HepG2 (cell line): ENCODE measurements around the gene SLC6A6.

ENCODE experiments used
- NR2C2 ChIP-seq: sonication (generic); formaldehyde crosslinking; IDR thresholded peaks from 2 replicates; pipeline ENCODE4 v1.4.0; 2020; ENCODE audit warnings: missing genetic modification reagents, mild to moderate bottlenecking, moderate library complexity, borderline replicate concordance
- TCF12 ChIP-seq, 2 experiments: fragments of 450-650 bp in 1 of 2; sonication (generic) in 1 of 2; formaldehyde crosslinking in 1 of 2; IDR thresholded peaks; 2 replicates each; pipeline versions ENCODE4 v1.6.1 to v1.8.0; 2017 to 2022; ENCODE audit warnings: antibody characterized with exemption in 1 of 2, mild to moderate bottlenecking in 1 of 2, missing genetic modification reagents in 1 of 2, moderate library complexity in 1 of 2
- ZNF281 ChIP-seq: sonication (generic); formaldehyde crosslinking; IDR thresholded peaks from 2 replicates; pipeline ENCODE4 v1.4.0; 2020; ENCODE audit warnings: missing genetic modification reagents, borderline replicate concordance
- ZNF460 ChIP-seq: sonication (generic); formaldehyde crosslinking; IDR thresholded peaks from 2 replicates; pipeline ENCODE4 v1.5.1; 2020; ENCODE audit warnings: missing genetic modification reagents, mild to moderate bottlenecking, borderline replicate concordance

- TF ChIP-seq TCF12 (IDR thresholded peaks at IDR 0.05) (no peak), TCF12 (CRISPR knock-in tag; IDR thresholded peaks at IDR 0.05) (no peak), ZNF460 (CRISPR knock-in tag) (no peak), NR2C2 (CRISPR knock-in tag) (no peak), ZNF281 (CRISPR knock-in tag) (no peak)
Observed at GRCh38 chr3:14440531-14441239, 38.3 kb downstream of the SLC6A6 start.
